ENCODE results near the gene RBM39.
"Not testable (repeated sequence)": the region's sequence is repeated elsewhere in the genome, so short reads cannot be mapped to it uniquely, and the experiment has no call there.

Gene RBM39

DNA sequence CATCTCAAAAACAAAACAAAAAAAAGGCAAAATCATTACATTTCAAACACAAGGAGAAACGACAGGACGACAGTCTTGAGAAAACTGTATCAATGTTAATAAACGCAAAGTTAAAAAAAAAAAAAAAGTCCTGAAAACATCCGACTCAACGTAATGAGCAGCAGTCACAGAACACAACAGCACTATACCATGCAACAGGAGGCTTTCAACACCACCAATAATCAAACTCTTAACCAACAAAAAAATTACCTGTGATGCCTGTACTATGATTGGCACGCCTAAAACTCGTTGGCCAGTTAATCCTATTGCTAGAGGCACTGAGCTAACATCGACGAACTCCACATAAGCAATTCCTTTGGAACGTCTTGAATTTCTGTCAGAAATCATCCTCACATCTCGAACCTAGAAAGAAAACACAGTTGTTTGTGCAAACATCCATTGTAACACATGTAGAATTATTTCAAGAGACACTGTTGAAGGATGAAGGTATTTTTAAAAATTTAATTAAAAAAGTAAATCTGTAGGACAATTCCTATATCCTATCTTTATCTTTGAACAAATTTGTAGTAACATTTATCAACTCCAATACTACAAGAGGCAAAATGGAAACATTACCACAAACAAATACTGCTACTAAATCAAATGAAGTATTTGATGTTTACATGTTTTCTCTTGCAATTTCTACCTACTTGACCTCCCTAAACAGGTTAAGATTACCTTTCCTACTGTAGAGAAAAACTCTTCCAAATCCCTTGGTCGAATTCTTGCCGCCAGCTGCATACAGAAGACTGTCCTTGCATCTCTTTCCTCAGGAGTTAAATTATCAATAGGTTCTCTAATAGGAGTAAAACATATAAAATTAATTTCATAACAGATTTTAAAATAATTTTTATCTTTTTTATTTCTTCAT, 17.5 kb downstream of the RBM39 start:
- DNase-seq: no peak

DNA sequence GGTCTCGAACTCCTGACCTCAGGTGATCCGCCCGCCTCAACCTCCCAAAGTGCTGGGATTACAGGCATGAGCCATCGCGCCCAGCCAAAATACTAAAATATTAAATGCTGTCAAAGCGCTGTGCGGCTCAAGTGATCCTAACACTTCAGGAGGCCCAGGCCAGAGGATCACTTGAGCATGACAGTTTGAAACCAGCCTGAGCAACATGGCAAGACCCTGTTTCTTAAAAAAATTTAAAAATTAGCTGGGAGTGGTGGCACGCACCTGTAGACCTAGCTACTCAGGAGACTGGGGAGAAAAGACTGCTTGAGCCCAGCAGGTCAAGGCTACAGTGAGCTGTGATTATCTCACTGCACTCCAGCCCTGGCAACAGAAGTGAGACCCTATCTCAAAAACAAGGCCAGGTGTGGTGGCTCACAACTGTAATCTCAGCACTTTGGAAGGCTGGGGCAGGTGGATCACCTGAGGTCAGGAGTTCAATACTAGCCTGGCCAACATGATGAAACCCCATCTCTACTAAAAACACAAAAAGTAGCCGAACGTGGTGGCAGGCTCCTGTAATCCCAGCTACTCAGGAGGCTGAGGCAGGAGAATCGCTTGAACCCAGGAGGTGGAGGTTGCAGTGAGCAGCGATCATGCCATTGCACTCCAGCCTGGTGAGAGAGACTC, 18.3 kb downstream of the RBM39 start:
- not testable (repeated sequence) for DNase-seq

DNA sequence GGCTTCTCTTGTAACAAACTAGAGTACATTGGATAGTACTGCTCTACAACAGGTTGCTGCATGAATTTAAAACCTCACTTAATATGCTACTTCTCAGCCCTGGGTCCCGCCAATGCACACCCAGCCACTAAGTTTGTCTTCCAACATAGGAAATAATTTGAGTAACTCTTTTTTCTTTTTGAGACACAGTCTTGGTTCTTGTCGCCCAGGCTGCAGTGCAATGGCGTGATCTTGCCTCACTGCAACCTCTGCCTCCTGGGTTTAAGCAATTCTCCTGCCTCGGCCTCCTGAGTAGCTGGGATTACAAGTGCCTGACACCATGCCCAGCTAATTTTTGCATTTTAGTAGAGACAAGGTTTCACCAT, 18.8 kb downstream of the RBM39 start:
- DNase-seq: not testable (repeated sequence)

DNA sequence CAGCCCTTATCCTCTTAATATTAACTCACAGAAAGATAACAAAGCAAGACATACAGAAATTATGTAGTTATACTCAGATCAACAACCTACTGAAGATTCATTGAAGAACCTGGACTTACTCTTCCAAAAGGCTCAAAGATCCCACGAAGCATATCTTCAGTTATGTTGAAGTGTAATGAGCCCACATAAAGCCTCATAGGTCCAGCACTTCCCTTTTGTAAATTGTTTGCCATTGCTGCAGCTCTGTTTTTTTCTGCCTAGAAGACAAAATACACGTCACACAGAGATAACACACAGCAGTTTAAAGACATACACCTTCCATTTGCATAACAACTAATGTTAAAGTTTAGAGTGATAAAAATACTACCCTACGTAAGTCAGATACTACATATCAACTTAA, 20.4 kb downstream of the RBM39 start:
- DNase-seq: no peak

DNA sequence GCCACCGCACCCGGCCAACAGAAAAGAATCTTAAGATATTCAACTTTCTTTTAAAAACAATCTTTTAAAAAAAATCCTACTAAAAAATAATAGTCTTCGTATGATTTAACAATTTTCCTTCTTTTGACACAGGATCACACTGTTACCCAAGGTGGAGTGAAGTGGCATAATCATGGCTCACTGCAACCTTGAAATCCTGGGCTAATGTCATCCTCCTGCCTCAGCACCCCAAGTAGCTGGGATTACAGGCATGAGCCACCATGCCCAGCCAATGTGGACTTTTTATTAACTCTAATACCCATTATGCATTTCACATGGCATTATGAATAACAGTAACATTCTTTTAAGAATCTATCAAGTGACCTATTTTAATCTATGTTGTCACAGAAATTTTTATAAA, 20.8 kb downstream of the RBM39 start:
- no peak for DNase-seq

DNA sequence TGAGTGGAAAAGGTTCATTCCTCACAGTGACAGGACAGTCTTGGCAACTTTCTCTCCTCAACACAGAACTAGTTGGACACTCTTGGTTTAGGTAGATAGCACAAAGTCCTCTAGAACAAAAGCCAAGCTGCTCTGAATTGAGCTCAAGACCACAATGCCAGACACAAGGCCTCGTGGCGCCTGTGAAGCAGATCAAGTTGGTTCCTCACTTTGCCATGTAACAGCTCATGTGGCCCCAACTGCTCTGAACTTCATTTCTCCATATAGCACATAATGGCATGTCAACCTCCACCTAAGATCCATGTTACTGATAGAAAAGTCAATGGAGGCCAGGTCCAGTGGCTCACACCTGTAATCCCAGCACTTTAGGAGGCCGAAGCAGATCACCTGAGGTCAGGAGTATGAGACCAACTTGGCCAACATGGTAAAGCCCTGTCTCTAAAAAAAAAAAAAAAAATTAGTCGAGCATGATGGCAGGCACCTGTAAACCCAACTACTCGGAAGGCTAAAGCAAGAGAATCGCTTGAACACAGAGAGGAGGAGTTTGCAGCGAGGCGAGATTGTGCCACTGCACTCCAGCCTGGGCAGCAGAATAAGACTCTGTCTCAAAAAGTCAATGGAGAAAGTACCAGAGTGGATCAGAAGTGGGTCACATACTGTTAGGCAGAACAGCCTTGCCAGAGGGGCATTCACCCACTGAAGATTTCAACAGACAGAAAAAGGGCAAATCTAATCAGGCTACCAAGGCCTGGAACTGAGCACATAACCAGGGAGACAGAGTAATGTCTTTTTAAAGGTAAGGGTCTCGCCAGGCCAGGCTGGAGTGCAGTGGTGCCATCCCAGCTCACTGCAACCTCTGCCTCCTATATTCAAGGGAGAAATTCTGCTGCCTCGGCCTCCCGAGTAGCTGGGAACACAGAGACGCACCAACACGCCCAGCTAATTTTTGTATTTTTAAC, 21.6 kb downstream of the RBM39 start:
- DNase-seq: no peak

DNA sequence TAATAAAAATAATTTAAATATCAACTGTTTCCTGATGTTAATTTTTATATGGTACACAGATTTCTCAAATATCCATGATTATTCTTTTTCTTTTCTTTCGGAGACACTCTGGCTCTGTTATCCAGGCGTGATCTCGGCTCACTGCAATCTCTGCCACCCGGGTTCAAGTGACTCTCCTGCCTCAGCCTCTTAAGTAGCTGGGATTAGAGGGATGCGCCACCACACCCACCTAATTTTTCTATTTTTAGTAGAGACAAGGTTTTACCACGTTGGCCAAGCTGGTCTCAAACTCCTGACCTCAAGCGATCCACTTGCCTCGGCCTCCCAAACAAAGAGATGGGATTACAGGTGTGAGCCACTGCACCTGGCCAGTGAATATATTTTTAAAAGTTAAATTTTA, 22.3 kb downstream of the RBM39 start:
- DNase-seq: no peak

DNA sequence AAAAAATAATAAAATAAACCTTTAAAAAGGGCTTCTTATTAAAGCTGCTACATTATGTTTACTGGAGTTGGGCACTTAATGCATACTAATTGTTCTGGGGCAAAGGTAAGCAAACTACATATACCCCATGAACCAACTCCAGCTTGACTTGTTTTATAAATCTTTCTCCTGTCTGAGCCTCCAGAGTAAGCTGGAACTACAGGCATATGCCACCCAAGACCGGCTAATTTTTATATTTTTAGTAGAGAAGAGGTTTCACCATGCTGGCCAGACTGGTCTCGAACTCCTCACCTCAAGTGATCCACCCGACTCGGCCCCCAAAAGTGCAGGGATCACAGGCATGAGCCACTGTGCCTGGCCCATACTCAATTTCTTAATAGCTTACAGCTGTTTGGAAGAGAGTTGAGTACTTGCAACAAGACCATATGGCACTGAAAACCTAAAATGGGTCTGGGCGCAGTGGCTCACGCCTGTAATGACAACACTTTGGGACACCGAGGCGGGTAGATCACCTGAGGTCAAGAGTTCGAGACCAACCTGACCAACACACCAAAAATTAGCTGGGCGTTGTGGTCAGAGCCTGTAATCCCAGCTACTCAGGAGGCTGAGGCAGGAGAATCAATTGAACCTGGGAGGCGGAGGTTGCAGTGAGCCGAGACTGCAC, 23.0 kb downstream of the RBM39 start:
- no peak for DNase-seq

DNA sequence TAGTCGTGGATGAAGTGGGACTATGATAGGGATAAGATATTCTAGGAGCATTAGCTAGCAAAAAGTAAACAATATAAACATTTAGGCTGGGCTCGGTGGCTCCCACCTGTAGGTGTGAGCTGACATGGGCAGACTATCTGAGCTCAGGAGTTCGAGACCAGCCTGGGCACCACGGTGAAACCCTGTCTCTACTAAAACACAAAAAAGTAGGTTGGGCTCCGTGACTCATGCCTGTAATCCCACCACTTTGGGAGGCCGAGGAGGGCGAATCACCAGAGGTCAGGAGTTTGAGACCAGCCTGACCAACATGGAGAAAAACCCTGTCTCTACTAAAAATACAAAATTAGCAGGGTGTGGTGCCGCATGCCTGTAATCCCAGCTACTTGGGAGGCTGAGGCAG, 23.7 kb downstream of the RBM39 start:
- DNase-seq: not testable (repeated sequence)

DNA sequence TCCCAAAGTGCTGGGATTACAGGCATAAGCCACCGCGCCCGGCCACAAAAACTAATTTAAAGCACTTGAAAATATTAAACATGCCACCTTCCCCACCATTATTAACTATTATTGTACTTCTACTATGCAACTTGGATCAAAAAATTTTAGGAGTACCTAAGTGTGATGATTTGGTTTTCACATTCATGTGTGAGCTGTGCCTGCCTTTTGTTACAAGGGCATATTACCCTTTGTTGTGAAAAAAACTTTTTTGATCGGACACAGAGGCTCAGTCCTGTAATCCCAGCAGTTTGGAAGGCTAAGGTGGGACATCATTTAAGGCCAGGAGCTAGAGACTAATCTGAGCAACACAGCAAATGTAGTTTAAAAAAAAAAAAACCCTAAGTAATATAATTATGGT, 25.7 kb downstream of the RBM39 start:
- no peak for DNase-seq

DNA sequence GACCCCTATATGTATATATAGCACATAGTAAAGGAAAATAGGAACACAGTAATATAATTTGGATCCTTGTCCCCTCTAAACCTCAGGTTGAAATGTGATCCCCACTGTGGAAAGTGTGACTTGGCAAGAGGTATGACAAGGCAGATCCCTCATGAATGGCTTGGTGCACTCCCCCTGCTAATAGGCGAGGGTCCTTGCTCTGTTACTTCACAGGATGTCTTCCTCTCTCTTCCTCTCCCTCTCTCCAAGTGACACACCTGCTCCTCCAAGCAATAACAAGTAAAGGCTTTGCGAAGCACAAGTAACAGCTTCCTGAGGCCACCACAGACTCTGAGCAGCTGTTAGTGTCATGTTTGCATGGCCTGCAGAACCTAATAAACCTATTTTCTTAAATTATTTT, 26.4 kb downstream of the RBM39 start:
- DNase-seq: no peak

DNA sequence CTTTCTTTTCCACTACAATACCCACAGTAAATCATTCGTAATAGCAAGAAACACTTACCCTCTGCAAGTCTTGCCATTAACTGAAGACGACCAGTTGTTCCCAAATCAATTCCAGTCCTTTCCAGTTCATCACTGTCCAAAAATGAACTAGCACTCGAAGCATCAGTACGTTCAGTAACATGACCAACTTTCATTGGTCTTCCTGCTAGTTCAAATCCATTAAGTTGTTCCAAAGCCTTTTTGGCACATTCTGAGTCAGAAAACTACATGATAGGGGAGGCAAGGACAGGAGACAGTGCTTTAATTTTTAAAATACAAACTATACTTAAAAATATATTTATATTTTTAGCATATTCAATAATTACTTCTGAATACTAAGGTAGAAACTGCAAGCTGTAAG, 27.9 kb downstream of the RBM39 start:
- DNase-seq: no peak

DNA sequence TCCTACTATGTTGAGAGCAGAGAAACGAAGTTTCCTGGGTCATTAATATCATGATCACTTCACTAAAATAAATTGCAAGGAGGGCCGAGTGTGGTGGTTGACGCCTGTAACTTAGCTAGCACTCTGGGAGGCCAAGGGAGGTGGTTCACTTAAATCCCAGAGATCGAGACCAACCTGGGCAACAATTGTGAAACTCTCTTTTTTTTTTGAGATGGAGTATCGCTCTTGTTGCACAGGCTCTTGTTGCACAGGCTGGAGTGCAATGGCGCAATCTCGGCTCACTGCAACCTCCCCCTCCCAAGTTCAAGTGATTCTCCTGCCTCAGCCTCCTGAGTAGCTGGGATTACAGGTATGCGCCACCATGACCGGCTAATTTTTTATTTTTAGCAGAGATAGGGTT, 28.9 kb downstream of the RBM39 start:
- not testable (repeated sequence) for DNase-seq

DNA sequence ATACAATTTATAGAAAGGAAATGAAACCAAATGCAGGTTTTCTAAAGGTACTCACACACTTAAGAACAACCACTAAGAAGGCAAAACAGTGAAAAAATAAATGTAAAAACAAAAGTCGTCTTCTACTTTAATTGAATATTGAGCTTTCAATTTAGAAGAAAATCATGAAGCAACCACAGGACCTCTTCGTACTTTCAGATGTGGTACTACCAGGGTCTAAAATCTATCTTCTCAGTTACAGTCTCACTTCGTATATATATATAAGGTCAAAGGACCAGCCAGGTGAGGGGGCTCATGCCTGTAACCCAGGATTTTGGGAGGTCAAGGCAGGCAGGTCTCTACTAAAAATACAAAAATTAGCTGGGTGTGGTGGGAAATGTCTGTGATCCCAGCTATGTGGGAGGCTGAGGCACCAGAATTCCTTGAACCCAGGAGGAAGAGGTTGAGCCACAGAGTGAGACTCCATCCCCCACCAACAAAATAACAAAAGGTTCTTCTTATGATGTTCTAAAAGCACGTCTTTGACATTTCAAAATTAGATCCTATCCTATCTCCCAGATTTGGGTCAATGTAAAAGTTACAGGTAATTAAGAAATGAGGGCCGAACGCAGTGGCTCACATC, 30.4 kb downstream of the RBM39 start:
- no peak for DNase-seq

DNA sequence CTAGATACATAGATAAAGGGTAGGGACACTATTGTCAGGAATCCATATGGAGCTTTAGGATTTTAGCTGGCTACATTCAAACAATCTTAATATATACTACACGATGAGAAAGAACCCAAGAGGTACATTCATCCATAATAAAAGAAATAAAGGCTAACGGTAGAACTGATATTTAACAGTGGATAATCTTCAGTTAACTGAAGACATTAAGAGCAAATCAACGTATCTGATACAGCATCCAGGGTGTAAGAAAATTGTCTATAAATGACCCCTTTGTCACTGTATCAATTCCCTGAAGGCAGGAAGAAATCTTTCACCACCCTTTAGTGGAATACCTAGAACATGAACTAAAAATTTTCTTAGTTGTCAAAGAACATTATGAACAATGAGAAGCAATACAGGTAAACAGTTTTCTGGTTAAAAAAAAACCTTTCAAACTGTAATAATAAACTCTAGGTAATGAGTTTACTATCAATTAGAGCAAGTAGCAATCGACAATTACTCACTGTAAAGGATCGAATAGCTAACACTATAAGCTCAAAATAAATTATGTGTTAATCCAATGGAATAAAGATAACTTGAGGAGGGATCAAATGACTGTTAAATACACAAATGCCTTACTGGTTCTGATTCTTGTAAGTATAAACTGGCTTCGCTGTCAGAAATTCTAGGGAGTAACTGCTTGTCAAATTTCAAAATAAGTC, 31.0 kb downstream of the RBM39 start:
- no peak for DNase-seq

DNA sequence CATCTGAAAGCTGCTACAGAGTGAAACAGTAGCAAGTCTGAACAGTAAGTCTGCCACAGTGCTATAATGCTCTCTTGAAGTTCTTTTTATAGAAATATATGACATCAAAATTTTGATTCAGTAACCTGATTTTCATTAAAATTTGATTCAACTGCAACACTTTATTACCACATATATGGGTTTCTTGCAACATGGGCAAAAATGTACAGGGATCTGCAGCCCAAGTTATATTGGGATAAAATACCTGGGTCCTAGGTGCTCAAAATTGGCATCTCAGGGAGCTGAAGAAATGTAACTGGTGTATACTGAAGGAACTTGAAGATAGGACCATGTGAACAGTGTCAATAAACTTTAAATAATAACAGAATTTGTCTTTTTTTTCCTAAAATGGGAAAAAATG, 32.0 kb downstream of the RBM39 start:
- no peak for DNase-seq

DNA sequence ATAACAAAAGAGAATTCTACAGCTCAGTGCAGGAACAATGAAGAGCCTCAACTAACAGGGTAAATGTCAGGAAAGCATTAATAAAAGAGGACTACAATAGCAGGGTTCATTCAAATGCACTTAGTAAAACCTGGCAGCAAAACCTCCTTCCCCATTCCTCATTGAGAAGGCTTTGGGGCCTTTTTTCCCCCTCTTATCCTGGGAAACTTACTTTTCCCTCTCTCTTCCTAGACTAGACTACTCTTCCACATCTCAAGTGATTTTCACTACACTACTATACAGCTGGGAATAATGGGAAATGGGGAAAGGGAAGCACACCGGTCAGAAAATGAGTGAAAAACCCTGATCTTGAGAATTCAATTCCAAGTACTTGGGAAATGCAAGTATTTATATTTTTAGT, 32.8 kb downstream of the RBM39 start:
- DNase-seq: no peak

DNA sequence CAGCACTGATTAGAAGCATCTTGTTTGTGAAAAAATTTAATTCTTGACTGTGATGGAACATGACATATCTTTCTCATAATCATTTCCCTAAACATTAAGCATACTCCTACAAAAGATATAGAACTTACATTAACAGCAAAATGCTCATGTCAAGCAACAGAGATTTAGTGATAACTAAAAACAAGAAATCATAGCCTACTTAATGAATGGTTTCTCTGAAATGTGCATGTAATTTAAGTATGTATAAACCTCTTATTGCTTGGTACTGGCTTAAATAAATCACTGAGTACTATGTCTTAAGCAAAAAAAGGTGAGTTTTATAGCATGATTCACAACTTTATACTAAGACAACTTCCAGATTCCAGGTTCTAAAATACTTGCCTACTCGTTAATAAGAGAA, 33.6 kb downstream of the RBM39 start:
- DNase-seq: no peak

DNA sequence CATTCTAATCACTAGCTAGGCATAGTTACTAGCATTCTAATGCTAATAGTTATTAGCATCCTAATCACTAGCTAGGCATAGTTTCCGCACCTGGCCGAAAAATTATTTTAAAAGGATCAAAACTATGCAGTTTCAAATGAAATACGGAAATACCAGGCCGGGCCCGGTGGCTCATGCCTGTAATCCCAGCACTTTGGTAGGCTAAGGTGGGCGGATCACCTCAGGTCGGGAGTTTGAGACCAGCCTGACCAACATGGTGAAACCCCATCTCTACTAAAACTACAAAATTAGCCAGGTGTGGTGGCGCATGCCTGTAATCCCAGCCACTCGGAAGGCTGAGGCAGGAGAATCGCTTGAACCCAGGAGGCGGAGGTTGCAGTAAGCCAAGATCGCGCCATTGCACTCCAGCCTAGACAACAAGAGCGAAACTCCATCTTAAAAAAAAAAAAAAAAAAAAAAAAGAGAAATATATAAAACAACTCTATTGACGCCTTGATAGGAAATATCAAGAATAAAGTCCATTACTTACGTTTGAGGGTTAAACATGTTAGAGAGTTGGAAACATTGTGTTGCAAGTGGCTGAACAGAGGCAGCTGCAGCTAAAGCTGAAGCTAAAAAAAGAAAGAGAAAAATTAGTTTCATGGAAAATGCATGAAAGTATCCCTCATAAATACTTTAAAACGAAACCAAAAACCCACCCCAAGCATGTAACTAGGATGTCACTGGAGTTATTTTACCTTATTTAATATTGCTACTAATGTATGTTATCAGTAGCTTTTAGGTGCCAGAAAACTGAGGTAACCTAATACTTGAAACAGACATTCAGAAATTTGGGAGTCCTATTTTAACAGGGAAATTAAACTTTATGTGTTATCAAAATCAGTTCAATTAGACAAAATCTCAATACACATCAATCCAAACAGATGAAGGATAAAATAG, 35.2 kb downstream of the RBM39 start:
- DNase-seq: not testable (repeated sequence)

DNA sequence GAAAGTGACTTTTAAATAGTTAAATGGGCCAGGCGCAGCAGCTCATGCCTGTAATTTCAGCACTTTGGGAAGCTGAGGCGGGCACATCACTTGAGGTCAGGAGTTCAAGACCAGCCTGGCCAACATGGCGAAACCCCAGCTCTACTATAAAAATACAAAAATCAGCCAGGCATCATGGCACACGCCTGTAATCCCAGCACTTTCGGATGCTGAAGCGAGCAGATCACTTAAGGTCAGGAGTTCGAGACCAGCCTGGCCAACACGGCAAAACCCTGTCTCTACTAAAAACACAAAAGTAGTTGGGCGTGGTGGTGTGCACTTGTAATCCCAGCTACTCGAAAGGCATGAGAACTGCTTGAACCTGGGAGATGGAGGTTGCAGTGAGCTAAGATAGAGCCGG, 36.2 kb downstream of the RBM39 start:
- not testable (repeated sequence) for DNase-seq
